ENCODE data around the gene ADAMTSL1. TPM values are rescaled to one million over a fixed set of nuclear protein-coding genes. Genes with fewer than 3 reads are reported as not detected.
A peak's percentile ranks its signal among the peaks of the same experiment; 100 is the strongest.

The ADAMTSL1 gene
- total RNA-seq, 2 donors from 2014 or later, result 9.9 to 26.7 TPM

DNA sequence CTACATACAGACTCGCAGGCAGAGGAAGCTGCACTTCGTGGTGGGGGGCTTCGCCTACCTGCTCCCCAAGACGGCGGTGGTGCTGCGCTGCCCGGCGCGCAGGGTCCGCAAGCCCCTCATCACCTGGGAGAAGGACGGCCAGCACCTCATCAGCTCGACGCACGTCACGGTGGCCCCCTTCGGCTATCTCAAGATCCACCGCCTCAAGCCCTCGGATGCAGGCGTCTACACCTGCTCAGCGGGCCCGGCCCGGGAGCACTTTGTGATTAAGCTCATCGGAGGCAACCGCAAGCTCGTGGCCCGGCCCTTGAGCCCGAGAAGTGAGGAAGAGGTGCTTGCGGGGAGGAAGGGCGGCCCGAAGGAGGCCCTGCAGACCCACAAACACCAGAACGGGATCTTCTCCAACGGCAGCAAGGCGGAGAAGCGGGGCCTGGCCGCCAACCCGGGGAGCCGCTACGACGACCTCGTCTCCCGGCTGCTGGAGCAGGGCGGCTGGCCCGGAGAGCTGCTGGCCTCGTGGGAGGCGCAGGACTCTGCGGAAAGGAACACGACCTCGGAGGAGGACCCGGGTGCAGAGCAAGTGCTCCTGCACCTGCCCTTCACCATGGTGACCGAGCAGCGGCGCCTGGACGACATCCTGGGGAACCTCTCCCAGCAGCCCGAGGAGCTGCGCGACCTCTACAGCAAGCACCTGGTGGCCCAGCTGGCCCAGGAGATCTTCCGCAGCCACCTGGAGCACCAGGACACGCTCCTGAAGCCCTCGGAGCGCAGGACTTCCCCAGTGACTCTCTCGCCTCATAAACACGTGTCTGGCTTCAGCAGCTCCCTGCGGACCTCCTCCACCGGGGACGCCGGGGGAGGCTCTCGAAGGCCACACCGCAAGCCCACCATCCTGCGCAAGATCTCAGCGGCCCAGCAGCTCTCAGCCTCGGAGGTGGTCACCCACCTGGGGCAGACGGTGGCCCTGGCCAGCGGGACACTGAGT lies 303.2 kb downstream of the ADAMTSL1 start:
- intact Hi-C loops (cut with DNase I), result no loop called here
- DNase-seq (ENCODE audit: low spot score), result peak; percentile 76

GRCh38 chr9:18778147-18778546 lies 304.2 kb downstream of the ADAMTSL1 start:
- intact Hi-C loops (cut with DNase I), result no loop called here
- DNase-seq (ENCODE audit: low spot score), result no peak

GRCh38 chr9:18778846-18779245 lies 304.9 kb downstream of the ADAMTSL1 start:
- intact Hi-C loops (cut with DNase I), result no loop called here
- DNase-seq (ENCODE audit: low spot score), result no peak

- intact Hi-C loops (cut with DNase I), result no loop called here
- no peak for DNase-seq (ENCODE audit: low spot score)
These were observed 310.0 kb downstream of the ADAMTSL1 start for GRCh38 chr9:18783909-18784308.

GRCh38 chr9:18785604-18786003 lies 311.7 kb downstream of the ADAMTSL1 start:
- DNase-seq (ENCODE audit: low spot score), result no peak
- intact Hi-C loops (cut with DNase I), result no loop called here

DNA sequence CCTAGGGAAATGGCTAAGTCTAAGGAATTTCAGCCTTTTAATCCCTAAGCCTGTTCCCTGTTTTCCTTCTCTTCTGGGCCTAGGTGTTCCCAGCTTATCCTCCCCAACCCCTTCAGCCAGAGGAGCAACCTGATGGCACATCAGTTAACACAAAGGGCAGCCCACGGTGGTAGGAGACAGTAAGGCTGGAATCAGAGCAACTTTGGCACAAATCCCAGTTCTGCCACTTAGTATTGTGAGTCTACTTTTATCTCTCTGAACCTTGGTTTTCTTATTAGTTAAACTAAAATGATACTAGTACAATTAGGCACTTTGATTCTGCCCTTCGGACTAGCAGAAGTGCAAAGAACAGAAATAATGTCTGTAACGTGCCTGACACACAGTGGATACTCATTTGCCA lies 312.2 kb downstream of the ADAMTSL1 start:
- intact Hi-C loops (cut with DNase I), result no loop called here

DNA sequence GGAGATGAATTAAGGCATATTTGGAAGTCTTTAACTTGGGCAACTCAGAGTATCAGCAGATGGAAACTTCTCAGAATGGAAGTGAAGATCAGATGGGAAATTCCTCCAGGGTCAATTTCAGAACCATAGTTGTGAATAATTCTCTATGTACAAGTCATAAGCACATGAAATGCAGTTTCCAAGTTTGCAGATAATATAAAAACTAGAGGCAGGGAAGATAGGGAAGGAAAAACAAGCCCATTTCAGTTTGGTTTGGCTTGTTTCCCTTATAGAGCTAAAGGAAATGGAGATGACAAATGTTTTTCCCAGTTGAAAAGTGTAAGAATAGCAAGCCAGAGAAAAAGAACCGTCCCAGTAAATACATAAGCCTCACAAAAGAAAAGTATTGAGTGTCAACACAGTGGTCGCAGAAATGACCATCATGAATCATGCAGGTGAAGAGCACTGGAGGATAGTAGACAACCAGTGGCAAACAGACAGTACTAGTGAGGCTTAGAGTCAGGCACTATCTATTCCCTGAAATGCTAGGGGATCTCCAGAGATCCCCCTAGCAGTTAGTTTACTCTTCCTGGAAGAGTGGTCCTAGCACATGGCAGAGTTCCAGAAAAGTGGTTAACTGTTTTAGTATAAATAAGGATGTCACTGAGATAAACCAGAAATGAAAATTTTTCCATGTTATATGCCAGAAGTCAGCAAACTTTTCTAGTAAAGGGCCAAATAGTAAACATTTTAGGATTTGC lies 313.1 kb downstream of the ADAMTSL1 start:
- intact Hi-C loops (cut with DNase I), result no loop called here
- no peak for DNase-seq (ENCODE audit: low spot score)

More for the DNA sequence above, 312.2 kb downstream of the ADAMTSL1 start:
- DNase-seq (ENCODE audit: low spot score), result no peak

GRCh38 chr9:18788256-18788655 lies 314.3 kb downstream of the ADAMTSL1 start:
- intact Hi-C loops (cut with DNase I), result no loop called here

DNA sequence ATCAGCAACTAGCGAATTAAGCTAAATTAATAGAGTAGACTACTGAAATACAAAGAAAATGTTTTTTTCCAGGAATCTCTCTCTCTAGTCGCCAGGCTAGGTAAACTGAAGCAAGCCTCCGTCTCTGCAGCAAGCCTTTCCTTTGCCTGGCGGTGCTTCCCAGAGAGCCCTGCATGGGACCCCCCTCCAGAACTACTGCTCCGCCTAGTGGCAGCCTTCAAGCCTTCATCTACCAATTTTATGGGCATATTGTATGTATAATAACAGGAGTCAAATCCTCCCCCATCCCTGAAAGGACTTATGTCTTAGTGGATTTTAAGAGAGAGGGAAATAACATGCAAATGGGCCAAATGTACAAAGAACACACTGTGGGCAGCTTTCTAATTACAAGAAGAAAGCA lies 317.1 kb downstream of the ADAMTSL1 start:
- DNase-seq (ENCODE audit: low spot score), result no peak
- intact Hi-C loops (cut with DNase I), result no loop called here

More at GRCh38 chr9:18788256-18788655, 314.3 kb downstream of the ADAMTSL1 start:
- no peak for DNase-seq (ENCODE audit: low spot score)

DNA sequence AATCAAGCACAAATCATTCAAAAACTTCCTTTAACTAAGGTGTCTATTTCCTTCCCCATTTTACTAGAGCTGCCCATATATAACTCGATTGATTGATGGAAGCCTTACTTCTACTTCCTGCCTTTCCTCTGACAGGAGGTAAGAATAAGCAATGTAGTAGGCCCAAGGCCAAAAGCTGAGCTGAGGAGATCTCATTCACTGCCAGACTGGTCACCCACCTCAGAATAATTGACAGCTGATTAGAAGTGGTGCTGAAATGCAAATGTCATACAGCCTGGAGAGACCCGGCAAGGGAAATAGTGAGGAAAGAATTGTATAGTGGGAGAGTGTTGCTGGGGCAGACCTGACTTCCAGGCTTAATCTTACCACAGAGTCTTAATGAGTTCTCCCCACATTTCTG lies 319.2 kb downstream of the ADAMTSL1 start:
- intact Hi-C loops (cut with DNase I), result no loop called here
- no peak for DNase-seq (ENCODE audit: low spot score)

GRCh38 chr9:18795947-18796671 lies 322.2 kb downstream of the ADAMTSL1 start:
- intact Hi-C loops (cut with DNase I), result no loop called here
- no peak for DNase-seq (ENCODE audit: low spot score)

- DNase-seq (ENCODE audit: low spot score), result no peak
- intact Hi-C loops (cut with DNase I), result no loop called here
These were observed 322.8 kb downstream of the ADAMTSL1 start for GRCh38 chr9:18796696-18797270.

DNA sequence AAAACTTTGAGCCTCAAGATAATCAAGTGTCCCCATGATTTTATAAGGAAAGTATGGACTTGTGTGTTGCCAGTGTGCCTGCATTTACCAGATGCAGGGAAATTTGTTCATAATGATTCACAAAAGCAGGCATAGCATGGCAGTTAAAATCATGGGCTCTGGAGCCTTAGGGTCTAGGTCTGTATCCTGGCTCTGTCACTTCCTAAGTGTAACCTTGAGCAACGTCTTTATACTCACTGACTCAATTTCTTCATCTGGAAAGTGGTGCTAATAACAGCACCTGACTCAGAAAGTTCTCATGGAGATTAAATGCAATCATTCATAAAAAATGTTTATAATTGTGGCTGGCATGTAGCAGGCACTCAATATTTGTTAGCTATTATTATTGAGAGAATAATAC lies 324.2 kb downstream of the ADAMTSL1 start:
- no peak for DNase-seq (ENCODE audit: low spot score)
- intact Hi-C loops (cut with DNase I), result no loop called here

GRCh38 chr9:18798508-18799290 lies 324.7 kb downstream of the ADAMTSL1 start:
- intact Hi-C loops (cut with DNase I), result no loop called here
- no peak for DNase-seq (ENCODE audit: low spot score)

GRCh38 chr9:18799428-18799827 lies 325.5 kb downstream of the ADAMTSL1 start:
- intact Hi-C loops (cut with DNase I), result no loop called here
- no peak for DNase-seq (ENCODE audit: low spot score)

DNA sequence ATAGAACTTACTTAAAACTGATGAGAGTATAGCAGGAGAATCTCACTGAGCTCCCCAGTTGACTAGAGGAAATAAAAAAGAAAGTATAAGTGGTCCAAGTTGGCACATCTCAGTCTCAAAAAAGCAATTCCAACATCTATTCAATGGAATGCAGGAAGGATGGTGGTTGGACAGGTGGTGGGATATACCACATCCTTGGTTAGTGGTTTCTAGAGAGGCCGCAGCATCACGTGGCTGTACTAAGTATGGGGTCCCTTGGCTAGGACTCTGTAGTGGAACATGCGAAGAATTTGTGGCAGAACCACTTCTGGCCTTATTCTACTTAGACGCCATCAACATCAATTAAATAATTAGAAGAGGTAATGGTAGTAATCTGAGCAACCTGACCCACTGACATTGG lies 326.6 kb downstream of the ADAMTSL1 start:
- no peak for DNase-seq (ENCODE audit: low spot score)
- intact Hi-C loops (cut with DNase I), result no loop called here

DNA sequence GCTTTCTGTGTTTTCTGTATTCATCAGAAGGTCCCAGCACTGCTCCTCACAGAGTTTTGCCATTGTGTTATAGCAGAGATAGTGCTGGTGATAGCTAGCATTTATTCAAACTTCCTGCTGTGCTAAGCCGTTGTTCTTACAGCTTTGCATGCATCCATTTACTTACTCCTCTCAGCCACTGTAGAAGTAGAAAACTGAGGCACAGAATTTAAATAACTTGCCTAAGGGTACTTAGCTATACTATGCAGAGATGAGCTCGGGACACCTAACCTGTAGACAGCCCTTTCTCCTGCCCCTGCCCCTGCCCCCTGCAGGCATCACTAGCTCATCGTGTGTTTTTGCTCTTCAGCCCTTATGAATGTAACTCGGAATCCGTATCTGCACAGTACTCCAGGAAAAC lies 331.4 kb downstream of the ADAMTSL1 start:
- intact Hi-C loops (cut with DNase I), result no loop called here
- no peak for DNase-seq (ENCODE audit: low spot score)

GRCh38 chr9:18806232-18807080 lies 332.5 kb downstream of the ADAMTSL1 start:
- intact Hi-C loops (cut with DNase I), result no loop called here

More at GRCh38 chr9:18806232-18807080, 332.5 kb downstream of the ADAMTSL1 start:
- no peak for DNase-seq (ENCODE audit: low spot score)
